Measurements from ENCODE around the gene ZFAND6.

Gene ZFAND6

DNA sequence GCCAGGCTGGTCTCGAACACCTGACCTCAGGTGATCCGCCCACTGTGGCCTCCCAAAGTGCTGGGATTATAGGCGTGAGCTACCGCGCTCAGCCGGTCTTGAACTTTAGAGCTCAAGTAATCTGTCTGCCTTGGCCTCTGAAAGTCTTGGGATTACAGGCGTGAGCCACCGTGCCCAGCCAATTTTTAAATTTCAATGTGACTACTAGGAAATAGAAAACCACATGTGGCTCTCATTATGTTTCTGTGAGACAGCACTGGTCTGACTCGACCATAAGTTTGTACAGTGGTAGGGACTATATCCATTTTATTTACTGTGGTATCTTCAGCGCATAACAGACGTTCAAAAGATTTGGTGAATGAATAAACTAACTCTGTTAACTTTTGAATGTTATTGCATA lies 9.1 kb downstream of the ZFAND6 start:
- Histone ChIP-seq H3K27me3 (replicated peaks; ENCODE audit: control insufficient read depth, insufficient read depth, low read length, poor library complexity, severe bottlenecking) (no peaks in the 10 kb centered on the region), H3K36me3 (ENCODE audit: control insufficient read depth, insufficient read depth, low read length) (no peaks in the 10 kb centered on the region), H3K4me1 (ENCODE audit: control insufficient read depth, insufficient read depth, low read length, poor library complexity, severe bottlenecking) (no peaks in the 10 kb centered on the region), H3K4me3 (ENCODE audit: insufficient read depth, low read depth, low read length, poor library complexity, severe bottlenecking) (no peak overlapping the region), H3K27ac (ENCODE audit: insufficient read depth, low read length, poor library complexity, severe bottlenecking) (no peak overlapping the region), H3K9me3 (ENCODE audit: control insufficient read depth, low read length) (no peaks in the 10 kb centered on the region)
- DNase-seq, result no peak

GRCh38 chr15:80070840-80071239 lies 11.4 kb downstream of the ZFAND6 start:
- no peaks in the 10 kb centered on the region for H3K9me3 ChIP-seq (ENCODE audit: control insufficient read depth, low read length)
- H3K27me3 ChIP-seq (replicated peaks; ENCODE audit: control insufficient read depth, insufficient read depth, low read length, poor library complexity, severe bottlenecking), result no peaks in the 10 kb centered on the region
- H3K27ac ChIP-seq (ENCODE audit: insufficient read depth, low read length, poor library complexity, severe bottlenecking), result no peak overlapping the region
- no peaks in the 10 kb centered on the region for H3K36me3 ChIP-seq (ENCODE audit: control insufficient read depth, insufficient read depth, low read length)
- no peak for DNase-seq
- no peaks in the 10 kb centered on the region for H3K4me1 ChIP-seq (ENCODE audit: control insufficient read depth, insufficient read depth, low read length, poor library complexity, severe bottlenecking)
- H3K4me3 ChIP-seq (ENCODE audit: insufficient read depth, low read depth, low read length, poor library complexity, severe bottlenecking), result no peak overlapping the region

GRCh38 chr15:80071652-80072051 lies 12.2 kb downstream of the ZFAND6 start:
- no peaks in the 10 kb centered on the region for H3K4me1 ChIP-seq (ENCODE audit: control insufficient read depth, insufficient read depth, low read length, poor library complexity, severe bottlenecking)

DNA sequence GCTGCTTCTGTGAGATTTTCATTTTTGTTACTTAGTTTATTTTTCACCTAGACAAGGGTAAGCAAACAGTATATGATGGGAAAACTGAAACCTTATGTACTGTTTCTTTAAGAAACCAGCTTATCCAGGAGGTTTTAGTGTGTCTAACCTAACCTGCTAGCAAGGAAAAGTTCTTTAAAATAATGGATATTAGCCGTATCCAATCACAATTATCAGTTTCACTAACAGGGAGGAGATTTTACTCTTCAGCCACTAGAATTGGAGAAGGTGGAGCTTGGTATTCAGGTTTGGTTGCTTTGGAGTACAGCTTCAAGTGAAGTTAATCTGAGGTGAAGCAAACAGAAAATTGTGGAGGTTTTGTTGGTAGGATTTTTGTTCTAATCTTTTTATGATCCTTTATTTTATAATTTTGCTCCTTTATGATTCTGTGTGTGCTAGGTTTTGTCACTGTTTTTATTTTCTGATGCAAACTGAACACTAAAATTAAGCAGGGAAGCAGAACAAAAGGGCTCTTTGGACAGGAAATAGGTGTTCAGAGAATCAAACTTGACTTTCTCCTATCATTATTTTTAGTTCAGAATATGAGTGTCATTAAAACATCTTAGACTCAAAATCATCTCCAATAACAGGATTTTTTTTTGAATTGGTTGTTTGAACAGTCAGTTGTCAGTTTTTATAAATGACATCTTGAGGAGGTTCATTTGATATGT lies 13.0 kb downstream of the ZFAND6 start:
- DNase-seq, result no peak
- no peaks in the 10 kb centered on the region for H3K36me3 ChIP-seq (ENCODE audit: control insufficient read depth, insufficient read depth, low read length)
- H3K27ac ChIP-seq (ENCODE audit: insufficient read depth, low read length, poor library complexity, severe bottlenecking), result no peak overlapping the region
- H3K27me3 ChIP-seq (replicated peaks; ENCODE audit: control insufficient read depth, insufficient read depth, low read length, poor library complexity, severe bottlenecking), result no peaks in the 10 kb centered on the region
- no peak overlapping the region for H3K4me3 ChIP-seq (ENCODE audit: insufficient read depth, low read depth, low read length, poor library complexity, severe bottlenecking)
- no peaks in the 10 kb centered on the region for H3K9me3 ChIP-seq (ENCODE audit: control insufficient read depth, low read length)
- H3K4me1 ChIP-seq (ENCODE audit: control insufficient read depth, insufficient read depth, low read length, poor library complexity, severe bottlenecking), result no peaks in the 10 kb centered on the region

More at GRCh38 chr15:80071652-80072051, 12.2 kb downstream of the ZFAND6 start:
- Histone ChIP-seq H3K36me3 (ENCODE audit: control insufficient read depth, insufficient read depth, low read length) (no peaks in the 10 kb centered on the region), H3K27me3 (replicated peaks; ENCODE audit: control insufficient read depth, insufficient read depth, low read length, poor library complexity, severe bottlenecking) (no peaks in the 10 kb centered on the region), H3K4me3 (ENCODE audit: insufficient read depth, low read depth, low read length, poor library complexity, severe bottlenecking) (no peak overlapping the region), H3K9me3 (ENCODE audit: control insufficient read depth, low read length) (no peaks in the 10 kb centered on the region), H3K27ac (ENCODE audit: insufficient read depth, low read length, poor library complexity, severe bottlenecking) (no peak overlapping the region)
- no peak for DNase-seq

- Histone ChIP-seq H3K27me3 (replicated peaks; ENCODE audit: control insufficient read depth, insufficient read depth, low read length, poor library complexity, severe bottlenecking) (no peaks in the 10 kb centered on the region), H3K36me3 (ENCODE audit: control insufficient read depth, insufficient read depth, low read length) (no peaks in the 10 kb centered on the region), H3K4me3 (ENCODE audit: insufficient read depth, low read depth, low read length, poor library complexity, severe bottlenecking) (no peak overlapping the region), H3K27ac (ENCODE audit: insufficient read depth, low read length, poor library complexity, severe bottlenecking) (no peak overlapping the region), H3K4me1 (ENCODE audit: control insufficient read depth, insufficient read depth, low read length, poor library complexity, severe bottlenecking) (no peaks in the 10 kb centered on the region), H3K9me3 (ENCODE audit: control insufficient read depth, low read length) (no peaks in the 10 kb centered on the region)
- DNase-seq, result no peak
Observed at GRCh38 chr15:80073197-80073596, 13.7 kb downstream of the ZFAND6 start.

DNA sequence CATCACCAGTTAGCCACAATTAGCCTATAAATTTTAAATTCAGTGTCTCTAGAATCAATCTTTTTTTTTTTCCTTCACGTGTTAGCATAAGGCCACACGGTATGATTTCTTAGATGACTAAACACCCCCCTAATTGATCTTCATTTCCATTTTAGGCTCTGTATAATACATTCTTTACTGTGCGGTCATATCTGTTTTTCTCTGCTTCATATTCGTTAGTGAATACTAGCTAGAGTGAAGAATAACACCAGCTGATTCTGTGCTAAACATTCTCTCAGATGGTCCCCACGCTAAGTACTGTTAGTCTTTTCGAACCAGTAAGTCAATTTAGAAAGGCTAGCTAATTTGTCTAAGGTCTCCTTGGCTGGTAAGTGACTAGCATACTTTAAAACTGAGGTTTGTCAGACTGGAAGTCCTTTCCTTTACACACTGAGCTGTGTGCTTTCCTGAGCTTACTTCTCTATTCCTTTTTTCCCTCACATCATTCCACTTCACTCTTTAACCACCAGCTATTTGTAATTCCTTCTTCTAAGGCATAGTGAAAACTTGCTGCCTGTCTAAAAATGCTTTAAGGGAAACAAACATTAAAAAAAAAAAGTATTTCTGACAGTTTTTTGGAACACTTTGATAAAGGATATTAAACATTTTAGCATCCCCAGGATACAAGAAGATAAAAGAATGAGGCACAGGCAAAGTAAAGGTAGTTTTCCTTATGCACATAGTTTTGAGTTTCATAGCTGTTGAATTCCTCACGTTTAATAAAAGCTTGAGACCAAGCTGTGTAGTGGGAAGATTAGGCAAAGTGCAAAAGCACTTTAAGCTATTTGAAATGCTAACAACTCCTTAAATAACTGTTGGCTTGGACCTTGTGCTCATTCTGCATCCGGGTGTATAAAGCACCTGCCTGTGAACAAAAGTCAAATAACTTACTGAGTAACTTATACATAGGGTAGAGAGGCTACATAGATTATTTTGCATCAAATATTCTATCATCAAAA lies 17.1 kb downstream of the ZFAND6 start:
- H3K27ac ChIP-seq (ENCODE audit: insufficient read depth, low read length, poor library complexity, severe bottlenecking), result no peak overlapping the region
- H3K36me3 ChIP-seq (ENCODE audit: control insufficient read depth, insufficient read depth, low read length), result peaks cover 3% of the 10 kb centered on the region
- H3K4me3 ChIP-seq (ENCODE audit: insufficient read depth, low read depth, low read length, poor library complexity, severe bottlenecking), result no peak overlapping the region
- H3K27me3 ChIP-seq (replicated peaks; ENCODE audit: control insufficient read depth, insufficient read depth, low read length, poor library complexity, severe bottlenecking), result no peaks in the 10 kb centered on the region
- no peaks in the 10 kb centered on the region for H3K4me1 ChIP-seq (ENCODE audit: control insufficient read depth, insufficient read depth, low read length, poor library complexity, severe bottlenecking)
- no peak for DNase-seq
- H3K9me3 ChIP-seq (ENCODE audit: control insufficient read depth, low read length), result no peaks in the 10 kb centered on the region

DNA sequence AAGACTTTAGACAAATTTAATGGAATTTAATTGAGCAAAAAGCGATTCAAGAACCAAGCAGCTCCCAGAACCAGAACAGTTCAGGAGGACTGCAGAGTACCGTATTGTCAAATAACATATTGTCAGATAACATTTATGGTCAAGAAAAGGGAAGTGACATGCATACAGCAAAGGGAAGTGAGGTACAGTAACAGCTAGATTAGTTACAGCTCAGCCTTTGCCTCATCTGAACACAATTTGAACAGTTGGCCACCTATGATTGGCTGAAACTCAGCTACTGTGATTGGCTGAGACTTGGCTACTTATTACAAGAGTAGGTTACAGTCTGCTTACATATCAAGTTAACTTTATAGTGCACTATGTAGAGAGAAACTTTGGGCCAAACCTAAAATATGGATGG lies 21.9 kb downstream of the ZFAND6 start:
- Histone ChIP-seq H3K27me3 (replicated peaks; ENCODE audit: control insufficient read depth, insufficient read depth, low read length, poor library complexity, severe bottlenecking) (no peaks in the 10 kb centered on the region), H3K9me3 (ENCODE audit: control insufficient read depth, low read length) (no peaks in the 10 kb centered on the region), H3K4me3 (ENCODE audit: insufficient read depth, low read depth, low read length, poor library complexity, severe bottlenecking) (no peak overlapping the region), H3K27ac (ENCODE audit: insufficient read depth, low read length, poor library complexity, severe bottlenecking) (no peak overlapping the region), H3K36me3 (ENCODE audit: control insufficient read depth, insufficient read depth, low read length) (peaks cover 3% of the 10 kb centered on the region), H3K4me1 (ENCODE audit: control insufficient read depth, insufficient read depth, low read length, poor library complexity, severe bottlenecking) (no peaks in the 10 kb centered on the region)
- DNase-seq, result no peak

- Histone ChIP-seq H3K4me1 (ENCODE audit: control insufficient read depth, insufficient read depth, low read length, poor library complexity, severe bottlenecking) (no peaks in the 10 kb centered on the region), H3K4me3 (ENCODE audit: insufficient read depth, low read depth, low read length, poor library complexity, severe bottlenecking) (no peak overlapping the region), H3K27ac (ENCODE audit: insufficient read depth, low read length, poor library complexity, severe bottlenecking) (no peak overlapping the region), H3K9me3 (ENCODE audit: control insufficient read depth, low read length) (no peaks in the 10 kb centered on the region), H3K36me3 (ENCODE audit: control insufficient read depth, insufficient read depth, low read length) (no peaks in the 10 kb centered on the region), H3K27me3 (replicated peaks; ENCODE audit: control insufficient read depth, insufficient read depth, low read length, poor library complexity, severe bottlenecking) (no peaks in the 10 kb centered on the region)
- no peak for DNase-seq
Observed at GRCh38 chr15:80087104-80087503, 27.6 kb downstream of the ZFAND6 start.

- no peaks in the 10 kb centered on the region for H3K36me3 ChIP-seq (ENCODE audit: control insufficient read depth, insufficient read depth, low read length)
- no peak overlapping the region for H3K27ac ChIP-seq (ENCODE audit: insufficient read depth, low read length, poor library complexity, severe bottlenecking)
- no peaks in the 10 kb centered on the region for H3K9me3 ChIP-seq (ENCODE audit: control insufficient read depth, low read length)
- H3K4me3 ChIP-seq (ENCODE audit: insufficient read depth, low read depth, low read length, poor library complexity, severe bottlenecking), result no peak overlapping the region
- H3K27me3 ChIP-seq (replicated peaks; ENCODE audit: control insufficient read depth, insufficient read depth, low read length, poor library complexity, severe bottlenecking), result no peaks in the 10 kb centered on the region
- no peak for DNase-seq
- no peaks in the 10 kb centered on the region for H3K4me1 ChIP-seq (ENCODE audit: control insufficient read depth, insufficient read depth, low read length, poor library complexity, severe bottlenecking)
Observed at GRCh38 chr15:80090041-80090440, 30.6 kb downstream of the ZFAND6 start.
